HG02884 (cell line): ENCODE data around the gene RGS7.
"Not testable (repeated sequence)": the region's sequence is repeated elsewhere in the genome, so short reads cannot be mapped to it uniquely, and the experiment has no call there.

Experiments
- ATAC-seq: cut with Tn5 transposase; IDR thresholded peaks from one replicate; pipeline ENCODE4 v1.9.1; 2021; ENCODE audit warnings: mild to moderate bottlenecking, moderate library complexity; ENCODE audit not compliant: unreplicated experiment

Gene RGS7

DNA sequence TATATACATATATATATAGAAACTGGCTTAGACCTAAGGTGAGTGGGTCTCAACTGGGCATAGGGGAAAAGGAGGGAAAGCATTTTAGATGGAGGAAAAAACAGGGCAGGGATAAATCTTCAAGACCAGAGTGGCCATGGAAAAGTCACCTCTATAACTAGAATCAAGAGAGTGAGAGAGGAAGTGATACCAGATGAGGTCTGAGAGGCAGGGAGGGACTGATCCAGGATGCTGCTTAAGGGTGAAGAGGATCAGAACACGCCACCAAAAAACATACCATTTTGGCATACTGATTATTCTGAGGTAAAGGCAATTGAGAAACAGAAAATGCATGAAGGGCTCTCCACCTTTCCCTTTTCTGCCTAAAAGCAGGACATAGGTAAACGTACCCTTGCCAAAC is 268.9 kb downstream of the RGS7 start:
- ATAC-seq, result not testable (repeated sequence)

GRCh38 chr1:241086686-241087085 is 270.3 kb downstream of the RGS7 start:
- no peak for ATAC-seq

GRCh38 chr1:241083285-241083684 is 273.7 kb downstream of the RGS7 start:
- no peak for ATAC-seq

GRCh38 chr1:241081473-241081872 is 275.5 kb downstream of the RGS7 start:
- ATAC-seq, result no peak

DNA sequence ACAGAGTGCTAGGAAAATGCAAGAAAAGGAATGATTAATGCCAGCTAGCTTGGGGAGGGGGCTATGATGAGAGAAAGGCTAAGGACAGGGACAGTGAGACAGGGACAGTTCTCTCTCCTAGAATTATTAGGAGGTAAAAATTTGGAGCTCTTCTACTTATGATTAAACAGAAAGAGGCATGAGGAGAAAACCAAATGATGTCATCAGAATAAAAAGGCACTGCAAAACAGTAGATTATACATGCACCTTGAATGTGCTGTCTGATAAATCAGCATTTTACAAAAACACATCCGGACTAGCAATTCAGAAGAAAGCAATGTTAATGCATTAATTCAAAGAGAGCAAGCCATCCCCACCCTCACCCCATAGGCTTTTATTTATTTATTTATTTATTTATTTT is 277.5 kb downstream of the RGS7 start:
- ATAC-seq, result no peak

DNA sequence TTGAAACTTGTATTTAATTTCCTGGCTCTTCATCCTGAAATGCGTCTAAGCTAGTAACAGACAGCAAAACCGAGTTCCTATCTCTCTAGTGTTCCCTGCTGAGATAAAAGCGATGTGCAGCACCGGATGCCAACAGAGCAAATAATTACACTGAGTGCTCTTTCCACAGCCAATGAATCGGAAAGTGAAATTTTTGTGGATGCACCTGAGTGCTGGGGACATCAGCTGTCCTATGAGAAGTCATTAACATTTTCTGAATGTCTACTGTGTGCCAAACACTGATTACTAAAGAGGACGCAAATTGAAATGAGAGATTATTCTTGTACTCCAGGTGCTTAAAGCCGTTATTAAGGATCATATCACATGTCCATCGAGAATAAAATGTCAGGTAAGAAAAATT is 278.0 kb downstream of the RGS7 start:
- no peak for ATAC-seq

DNA sequence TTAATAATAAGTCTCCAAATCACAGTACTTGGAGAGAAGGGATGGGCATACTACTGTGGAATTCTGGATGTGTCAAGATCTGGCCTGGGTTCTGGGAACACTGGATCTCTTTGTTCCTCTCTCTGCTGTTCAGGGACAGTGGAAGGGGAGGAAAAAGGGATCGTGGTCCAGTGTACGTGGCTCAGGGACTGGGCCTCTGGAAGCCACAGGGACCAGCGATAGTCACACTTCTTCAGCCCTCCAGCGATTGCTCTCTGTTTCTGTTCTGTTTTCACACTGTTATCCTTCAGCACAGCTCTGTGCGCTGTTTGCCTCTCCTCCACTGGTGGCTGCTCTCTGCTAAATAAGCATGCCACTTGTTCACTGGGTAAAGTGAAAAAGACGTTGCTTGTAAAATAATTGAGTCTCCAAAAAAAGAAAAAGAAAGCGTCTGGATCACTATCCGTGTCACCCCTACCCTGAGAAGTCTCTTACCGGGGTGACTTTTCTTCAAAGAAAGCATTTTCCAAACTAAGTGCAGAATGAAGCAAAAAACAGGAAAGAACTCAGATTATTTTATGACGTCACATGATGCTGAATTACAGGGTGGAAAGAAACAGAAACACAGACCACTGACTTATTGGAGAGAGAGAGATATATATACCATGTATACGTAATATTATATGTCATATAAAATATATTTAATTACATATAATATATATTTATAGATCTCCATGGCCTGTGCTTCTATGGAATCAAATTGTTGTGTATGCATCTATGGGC is 279.4 kb downstream of the RGS7 start:
- ATAC-seq, result no peak

- ATAC-seq, result no peak
Measured at GRCh38 chr1:241074507-241074906, 282.5 kb downstream of the RGS7 start.

- no peak for ATAC-seq
Measured at GRCh38 chr1:241068359-241068758, 288.6 kb downstream of the RGS7 start.

DNA sequence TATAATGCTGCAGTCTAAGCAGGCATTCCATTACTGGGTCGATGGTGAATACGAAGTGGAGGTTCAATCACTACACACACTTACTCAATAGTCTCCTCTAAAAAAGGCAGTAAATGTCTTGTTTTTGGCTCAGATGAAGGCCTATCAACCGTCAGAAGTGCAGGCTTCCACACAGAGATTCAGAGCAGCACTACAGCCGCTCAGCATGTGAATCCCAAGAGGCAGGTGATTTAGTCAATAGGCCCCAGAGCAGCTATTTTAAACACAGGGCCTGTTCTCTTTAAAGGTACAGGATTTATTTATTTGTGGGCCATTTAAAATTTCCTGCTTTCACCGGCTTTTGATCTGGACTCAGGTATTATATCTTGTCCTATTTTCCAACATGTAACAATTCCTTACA is 293.7 kb downstream of the RGS7 start:
- ATAC-seq, result no peak

- ATAC-seq, result no peak
Measured at GRCh38 chr1:241061062-241061461, 295.9 kb downstream of the RGS7 start.

DNA sequence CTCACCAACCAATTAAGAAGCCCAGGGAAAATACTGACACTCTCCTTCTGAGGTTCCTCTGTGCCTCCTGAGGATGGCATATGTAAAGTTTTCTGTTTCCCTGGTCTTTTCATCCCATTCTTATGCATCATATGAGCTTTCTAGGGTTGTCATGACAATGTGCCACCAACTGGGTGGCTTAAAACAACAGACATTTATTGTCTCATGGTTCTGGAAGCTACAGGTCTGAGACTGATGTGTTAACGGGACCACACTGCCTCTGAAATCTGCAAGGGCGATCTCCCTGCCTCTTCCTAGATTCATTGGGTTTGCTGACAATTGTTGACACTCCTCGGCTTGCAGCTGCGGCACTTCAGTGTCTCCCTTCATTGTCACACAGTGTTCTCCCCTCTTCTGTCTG is 308.4 kb downstream of the RGS7 start:
- no peak for ATAC-seq

GRCh38 chr1:241045659-241046058 is 311.3 kb downstream of the RGS7 start:
- no peak for ATAC-seq

- no peak for ATAC-seq
Measured at GRCh38 chr1:241034203-241034936, 322.6 kb downstream of the RGS7 start.

DNA sequence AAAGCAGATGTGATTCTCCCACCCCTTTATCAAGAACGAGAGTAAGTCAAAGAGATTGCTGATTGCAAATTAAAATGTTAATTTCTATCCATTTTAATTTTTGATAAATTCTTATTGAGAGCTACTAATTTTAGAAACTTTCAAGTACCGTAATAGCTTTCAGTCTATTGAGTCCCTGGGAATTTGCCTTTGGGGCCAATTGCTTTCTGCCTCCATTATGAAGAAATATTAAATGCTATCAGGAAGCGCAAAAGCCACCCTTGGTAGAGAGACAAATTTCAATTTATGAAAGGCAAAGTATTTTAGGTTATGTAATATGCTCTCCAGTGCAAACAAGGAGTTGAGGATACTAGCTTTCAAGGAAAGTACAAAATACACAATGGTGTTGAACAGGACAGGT is 332.2 kb downstream of the RGS7 start:
- ATAC-seq, result no peak

DNA sequence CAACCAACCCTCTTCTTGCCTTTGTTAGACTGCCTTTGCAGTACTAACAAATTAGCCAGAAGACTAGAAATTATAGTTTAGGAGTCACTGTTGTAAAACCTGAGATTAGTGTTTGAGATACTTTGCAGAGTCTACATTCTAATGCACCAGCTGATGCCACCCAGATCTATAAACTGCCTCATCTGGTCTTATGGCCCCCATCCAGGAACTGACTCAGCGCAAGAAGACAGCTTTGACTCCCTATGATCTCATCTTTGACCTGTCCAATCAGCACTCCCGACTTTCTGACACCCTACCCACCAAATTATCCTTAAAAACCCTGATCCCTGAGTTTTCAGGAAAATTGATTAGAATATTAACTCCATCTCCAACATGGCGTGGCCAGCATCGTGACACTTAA is 334.6 kb downstream of the RGS7 start:
- ATAC-seq, result no peak

DNA sequence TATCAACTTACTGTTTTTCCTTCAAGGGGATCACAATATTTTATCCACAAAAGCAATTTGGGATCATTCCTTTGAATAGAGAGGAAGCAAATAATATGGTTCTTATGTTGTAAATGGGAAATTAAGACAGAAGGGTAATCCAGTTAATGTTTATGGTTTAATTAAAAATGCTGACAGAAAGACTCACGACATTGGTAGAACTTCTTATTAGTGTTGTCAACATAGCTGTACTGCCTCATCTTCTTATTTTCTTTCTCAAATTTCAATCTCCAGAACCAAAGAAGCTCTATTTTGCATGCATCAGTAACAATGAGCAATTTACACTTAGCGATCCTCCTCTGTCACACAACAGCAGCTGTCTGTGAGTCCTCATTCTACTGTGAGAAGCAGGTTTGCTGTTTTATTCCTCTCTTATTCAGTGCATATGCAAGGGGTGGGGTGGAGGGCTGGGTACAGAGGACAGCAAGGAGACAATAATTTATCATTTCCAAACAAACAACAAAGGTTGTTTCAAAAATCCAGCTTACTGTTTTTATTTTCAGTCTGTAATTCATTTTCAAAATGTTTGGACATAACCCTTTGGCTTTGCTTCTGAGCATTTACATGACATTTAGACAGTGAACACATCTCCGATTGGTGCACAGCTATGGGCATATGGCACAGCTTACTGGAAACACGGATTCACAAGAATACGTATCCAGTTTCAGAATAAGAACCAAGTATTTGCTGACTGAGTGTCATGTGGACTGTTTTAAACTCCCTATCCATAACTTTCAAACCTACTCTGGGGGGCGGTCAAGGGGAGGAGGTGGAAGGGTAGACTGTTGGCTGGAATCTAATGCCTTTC is 335.9 kb downstream of the RGS7 start:
- no peak for ATAC-seq

DNA sequence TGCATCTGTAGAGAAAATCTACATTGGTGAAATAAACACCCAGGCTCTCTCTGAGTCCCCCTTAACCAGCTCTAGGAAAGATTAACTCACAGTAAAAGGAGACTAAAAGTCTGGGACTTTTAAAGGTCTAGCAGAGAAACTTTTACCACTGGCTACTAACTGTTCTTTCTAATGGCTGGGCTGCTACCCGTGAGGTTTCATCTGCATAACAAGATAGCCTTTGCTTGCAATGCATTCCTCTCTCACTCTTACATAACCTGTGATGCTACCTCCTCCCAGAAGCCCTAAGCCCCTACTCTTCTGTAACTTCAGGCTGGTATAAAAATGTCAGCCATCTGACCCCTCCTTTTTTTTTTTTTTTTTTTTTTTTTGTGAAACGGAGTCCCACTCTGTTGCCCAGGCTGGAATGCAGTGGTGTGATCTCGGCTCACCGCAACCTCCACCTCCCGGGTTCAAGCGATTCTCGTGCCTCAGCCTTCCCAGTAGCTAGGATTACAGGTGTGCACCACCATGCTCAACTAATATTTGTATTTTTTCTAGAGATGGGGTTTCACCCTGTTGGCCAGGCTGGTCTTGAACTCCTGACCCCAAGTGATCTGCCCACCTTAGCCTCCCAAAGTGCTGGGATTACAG is 344.2 kb downstream of the RGS7 start:
- ATAC-seq, result no peak

DNA sequence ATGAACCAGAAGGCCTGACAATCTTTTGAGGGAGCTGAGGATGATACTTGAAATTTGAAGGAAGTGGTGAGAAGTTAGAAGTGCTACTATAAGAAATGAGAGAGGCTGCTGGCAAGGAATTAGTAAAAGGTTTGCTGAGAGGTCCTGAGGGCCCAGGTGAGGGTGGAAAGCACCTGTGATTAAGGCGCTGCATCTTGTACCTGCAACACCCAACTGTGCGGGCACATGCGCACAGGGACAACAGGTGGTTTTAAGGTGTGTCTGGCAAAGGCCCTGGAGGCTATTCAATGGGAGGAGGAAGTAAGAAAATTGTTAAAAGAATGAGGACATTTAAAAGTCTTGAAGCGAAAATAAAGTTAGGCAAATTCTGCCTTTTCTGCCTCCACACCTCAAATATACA is 349.3 kb downstream of the RGS7 start:
- ATAC-seq, result no peak

DNA sequence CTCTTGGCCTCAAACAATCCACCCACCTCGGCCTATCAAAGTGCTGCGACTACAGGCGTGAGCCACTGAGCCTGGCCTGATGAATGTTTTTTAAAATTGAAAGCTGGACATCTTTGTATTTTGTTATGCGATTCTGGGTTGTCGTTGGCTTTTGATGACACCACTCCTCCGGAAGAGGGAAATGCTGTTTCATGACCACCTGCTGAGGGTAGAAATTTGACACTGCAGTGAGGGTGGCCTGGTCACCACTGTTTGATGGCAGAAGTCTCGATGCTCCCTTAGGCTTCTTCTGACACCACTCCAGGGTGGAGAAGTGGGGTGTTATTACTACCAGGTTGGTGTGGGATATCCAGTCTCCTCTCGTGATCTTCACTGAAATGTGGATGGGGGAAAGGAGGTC is 357.2 kb downstream of the RGS7 start:
- ATAC-seq, result no peak

DNA sequence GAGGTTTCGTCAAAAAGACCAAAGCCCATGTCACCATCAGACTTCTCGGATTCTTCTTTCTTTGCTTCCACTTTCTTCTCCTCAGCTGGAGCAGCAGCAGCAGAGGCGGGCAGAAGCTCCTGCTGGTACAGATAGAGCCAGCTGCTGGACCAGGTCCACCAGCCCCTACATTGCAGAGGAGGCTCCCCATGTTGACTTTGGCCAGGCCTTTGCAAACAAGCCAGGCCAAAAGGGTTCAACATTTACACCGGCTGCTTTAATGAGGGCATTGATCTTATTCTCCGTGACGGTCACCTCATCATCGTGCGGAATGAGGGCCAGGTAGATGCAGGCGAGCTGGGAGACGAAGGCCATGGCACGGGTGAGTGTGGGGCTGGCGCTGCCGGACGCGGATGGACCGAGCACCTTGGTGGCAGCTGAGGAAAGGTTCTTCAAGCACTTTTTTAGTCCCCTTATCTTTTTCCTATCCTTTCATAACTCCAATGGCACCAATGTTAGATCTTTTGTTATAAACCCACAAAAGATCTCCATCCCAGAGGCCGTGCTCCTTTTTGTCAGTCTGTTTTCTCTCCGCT is 358.5 kb downstream of the RGS7 start:
- ATAC-seq, result no peak
